ENCODE measurements around the gene DEGS1.

GRCh38 chr1:224182866-224183590, at the start of gene DEGS1:
- no peak for TF ChIP-seq EZH2 (IDR thresholded peaks at IDR 0.05; ENCODE audit: low read depth)
- TF ChIP-seq CTCF (conservative IDR thresholded peaks at IDR 0.05), result no peak
